HG03045 (cell line): ENCODE results near the gene COMTD1.

ENCODE experiments used
- ATAC-seq: cut with Tn5 transposase; IDR thresholded peaks from one replicate; pipeline ENCODE4 v1.9.1; 2021; ENCODE audit warnings: mild to moderate bottlenecking, moderate library complexity; ENCODE audit not compliant: unreplicated experiment

The COMTD1 gene

DNA sequence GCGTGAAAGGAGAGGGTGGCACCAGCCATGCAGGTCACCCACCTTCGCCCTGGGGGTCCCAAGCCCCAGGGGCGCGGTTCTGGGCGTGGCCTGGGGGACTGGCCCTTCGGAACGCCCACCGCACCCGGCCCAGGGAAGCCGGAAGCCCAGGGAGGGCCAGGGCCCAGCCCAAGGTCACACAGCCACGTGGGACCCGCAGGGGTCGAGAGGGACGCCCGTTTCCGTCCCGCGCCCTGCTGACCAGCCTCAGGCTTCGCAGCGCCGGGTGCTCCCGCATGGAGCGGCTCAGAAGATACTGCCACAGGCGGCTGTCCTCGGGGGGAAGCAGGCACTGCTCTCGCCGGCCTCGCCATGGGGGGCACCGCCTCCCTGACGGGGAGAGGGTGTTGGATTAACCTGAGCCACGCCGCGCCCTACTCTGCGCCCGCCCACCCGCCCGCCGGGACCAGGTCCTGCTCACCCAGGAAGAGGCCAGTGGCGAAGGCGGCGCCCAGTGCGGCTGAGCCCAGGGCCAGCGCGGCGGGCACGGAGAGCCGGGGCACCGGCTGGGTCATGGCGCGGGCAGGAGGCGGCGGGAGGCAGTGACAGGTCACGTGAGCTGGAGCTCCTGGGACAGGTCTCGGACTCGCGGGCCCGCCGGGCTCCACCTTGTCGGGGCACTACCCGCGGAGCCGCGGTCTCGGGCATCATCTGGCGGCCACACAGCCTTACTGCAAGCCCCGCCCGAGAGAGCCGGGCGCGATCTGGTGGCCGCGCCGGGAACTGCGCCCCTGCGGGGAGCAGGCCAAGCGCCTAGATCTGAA lies at the start of gene COMTD1:
Gene COMTD1 (minus strand): TSS at position 583 of the 803 bp plus-strand sequence. CDS start 29 bp downstream, at position 554.
- ATAC-seq = peak; percentile 74

GRCh38 chr10:75283671-75284470 lies 48.1 kb upstream of the COMTD1 start:
- no peak for ATAC-seq

DNA sequence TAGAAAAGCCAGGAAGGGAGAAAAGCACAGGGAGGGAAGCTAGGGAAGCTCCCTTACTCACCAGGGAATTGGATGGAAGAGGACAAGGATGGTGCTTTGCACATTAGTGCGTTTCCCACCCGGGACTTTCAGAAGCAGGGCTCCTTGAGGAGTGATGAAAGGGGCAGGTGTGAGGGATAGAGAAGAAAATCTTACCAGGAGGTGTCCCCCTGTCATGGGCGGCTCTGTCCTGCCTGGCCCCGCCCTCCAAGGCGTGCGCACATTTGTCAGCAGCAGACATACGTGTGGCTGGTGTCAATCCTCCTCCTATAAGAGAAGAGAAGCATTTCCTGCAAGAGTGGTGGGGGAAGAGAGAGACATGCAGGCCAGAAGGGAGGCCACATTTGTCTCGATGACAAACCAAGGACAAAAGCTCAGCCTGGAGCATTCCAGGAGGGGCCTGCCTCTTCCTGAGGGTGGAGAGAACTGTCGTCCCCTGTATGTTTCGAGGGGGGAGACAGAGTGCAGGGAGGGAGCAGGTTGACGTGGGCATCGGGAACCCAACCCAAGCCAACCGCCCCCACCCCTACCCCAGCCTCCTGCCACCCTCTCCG lies 47.4 kb upstream of the COMTD1 start:
- ATAC-seq = no peak

- ATAC-seq = no peak
Observed at GRCh38 chr10:75281974-75282373, 46.2 kb upstream of the COMTD1 start.

- no peak for ATAC-seq
Observed at GRCh38 chr10:75280236-75280635, 44.5 kb upstream of the COMTD1 start.

DNA sequence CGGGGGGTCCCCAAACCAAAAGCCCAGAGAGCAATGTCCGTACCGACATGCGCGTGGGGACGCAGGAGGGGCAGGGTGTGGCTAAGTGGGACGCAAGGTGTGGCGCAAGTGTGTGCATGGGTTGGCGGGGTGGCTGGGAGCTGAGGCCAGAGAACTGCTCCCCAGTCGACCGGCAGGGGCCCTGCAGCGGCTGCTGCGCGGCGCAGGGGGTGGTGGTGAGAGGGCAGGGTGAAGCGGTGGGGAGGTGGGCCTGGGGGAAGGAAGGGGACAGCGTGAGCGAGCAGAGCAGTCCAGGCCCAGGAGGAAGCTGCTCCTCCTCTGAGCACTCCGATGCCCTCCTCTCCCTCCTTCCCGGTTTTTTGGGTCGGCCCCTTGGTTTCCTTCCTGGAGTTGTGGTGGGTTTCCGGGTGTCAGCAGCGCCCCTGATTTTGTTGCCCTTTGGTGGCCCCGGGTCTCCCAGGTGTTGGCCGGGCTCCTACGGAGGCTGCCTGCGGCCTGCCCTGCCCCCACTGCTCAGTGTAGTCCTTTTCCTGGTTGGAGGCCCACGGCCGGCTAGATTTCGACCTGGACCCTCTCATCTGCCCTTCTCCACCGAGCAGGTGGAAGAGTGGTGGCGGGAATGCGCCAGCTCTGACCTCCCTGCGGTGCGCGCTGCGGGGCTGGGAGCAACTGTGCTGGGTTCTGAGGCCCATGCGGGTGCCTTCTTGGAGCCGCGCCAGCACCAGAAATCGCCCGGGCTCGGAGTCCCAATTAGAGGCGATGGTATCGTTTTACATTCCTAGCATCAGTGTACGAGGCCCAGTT lies 40.5 kb upstream of the COMTD1 start:
- ATAC-seq = no peak

- ATAC-seq = no peak
Observed at GRCh38 chr10:75272896-75273295, 37.1 kb upstream of the COMTD1 start.

GRCh38 chr10:75272094-75272493 lies 36.3 kb upstream of the COMTD1 start:
- ATAC-seq = no peak

- no peak for ATAC-seq
Observed at GRCh38 chr10:75269605-75270004, 33.8 kb upstream of the COMTD1 start.

DNA sequence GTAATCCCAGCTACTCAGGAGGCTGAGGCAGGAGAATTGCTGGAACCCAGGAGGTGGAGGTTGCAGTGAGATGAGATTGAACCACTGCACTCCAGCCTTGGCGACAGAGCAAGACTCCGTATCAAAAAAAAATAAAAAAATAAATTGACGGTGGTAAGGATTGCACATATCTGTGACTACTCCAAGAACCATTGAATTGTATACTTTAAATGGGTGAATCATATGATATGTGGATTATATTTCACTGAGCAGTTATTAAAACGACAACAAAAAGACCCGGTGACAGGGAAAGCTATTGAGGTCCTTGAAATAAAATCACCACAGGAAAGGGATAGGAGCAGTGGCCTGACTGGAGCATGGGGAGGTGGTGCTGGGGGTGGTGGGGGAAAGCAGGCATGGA lies 31.2 kb upstream of the COMTD1 start:
- ATAC-seq = no peak

GRCh38 chr10:75265856-75266255 lies 30.1 kb upstream of the COMTD1 start:
- ATAC-seq = no peak

DNA sequence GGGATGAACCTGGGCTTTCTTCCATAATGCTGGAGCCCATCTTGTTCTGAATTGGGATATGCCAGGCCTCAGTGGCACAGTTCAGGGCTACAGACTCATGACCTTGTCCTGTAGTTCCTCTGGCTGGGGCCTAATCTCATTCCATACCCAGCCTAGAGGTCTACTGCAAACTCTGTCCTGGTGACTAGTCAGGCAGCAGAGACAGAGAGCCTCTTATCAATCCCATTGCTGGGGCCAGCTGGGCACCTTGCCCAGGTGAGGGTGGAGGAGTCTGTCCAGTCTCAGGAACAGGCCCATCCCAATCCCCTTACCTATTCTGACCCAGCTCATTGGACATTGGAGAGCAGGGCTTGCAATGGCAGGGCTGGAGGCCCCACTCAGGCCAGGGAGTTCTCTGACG lies 28.0 kb upstream of the COMTD1 start:
- ATAC-seq = no peak

- ATAC-seq = no peak
Observed at GRCh38 chr10:75261813-75262705, 26.3 kb upstream of the COMTD1 start.

- no peak for ATAC-seq
Observed at GRCh38 chr10:75260990-75261389, 25.2 kb upstream of the COMTD1 start.

GRCh38 chr10:75254739-75255138 lies 19.0 kb upstream of the COMTD1 start:
- no peak for ATAC-seq

DNA sequence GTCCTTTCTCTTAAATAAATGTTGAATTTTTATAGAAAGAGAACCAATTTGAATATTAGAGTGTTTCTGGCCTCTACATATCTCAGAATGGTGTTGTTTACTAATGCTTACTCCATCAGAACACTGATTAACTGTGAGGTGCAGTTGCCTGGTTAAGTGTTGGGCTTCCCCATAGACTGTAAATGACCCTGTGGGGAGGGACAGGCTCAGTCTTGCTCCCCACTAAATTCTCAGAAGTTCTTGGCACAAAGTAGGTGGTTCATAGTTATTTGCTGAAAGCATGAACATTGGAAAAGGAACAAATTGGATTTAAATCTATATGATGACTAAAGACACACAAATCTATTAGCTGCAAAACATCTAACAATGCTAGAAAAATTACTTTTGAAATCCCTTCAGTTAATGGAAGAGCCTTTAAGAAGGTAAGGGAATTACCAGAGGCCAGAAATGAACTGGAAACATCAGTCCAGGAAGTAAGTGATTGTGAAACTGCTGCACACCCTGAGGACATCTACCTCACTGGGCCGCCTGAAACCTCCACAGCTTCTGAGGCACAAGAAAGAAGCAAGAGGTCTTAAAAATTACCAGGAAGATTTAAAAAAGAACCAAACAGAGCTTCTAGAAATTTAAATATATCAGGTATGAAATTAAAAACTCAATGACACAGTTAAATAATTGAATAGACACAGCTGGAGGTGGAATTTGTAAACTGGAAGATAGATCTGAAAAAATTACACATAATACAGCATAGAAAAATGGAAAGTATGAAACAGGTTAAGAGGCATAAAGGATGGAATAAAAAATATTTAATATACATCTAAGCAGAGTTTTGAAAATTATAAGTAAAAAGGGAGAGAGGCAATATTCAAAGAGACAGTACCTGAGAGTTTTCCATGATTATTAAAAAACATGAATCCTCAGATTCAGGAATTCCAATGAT lies 17.8 kb upstream of the COMTD1 start:
- no peak for ATAC-seq

DNA sequence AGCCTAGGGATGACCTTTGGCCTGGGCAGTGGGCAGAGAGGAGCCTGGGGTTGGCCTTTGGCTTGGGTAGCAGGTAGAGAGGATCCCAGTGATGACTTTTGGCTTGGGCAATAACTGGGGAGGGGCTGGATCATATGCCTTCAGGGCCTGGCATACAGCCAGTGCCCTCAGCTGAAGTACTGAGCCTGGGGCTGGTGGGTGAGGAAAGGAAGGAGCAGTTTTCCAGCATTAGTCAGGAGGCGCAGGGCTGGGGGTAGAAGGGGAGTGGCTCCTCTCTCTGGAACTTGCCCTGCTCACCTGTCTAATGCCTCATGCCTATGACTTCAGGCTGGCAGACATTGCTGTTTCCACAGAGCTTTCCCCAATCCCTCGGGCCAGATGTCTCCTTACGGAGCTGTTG lies 15.2 kb upstream of the COMTD1 start:
- ATAC-seq = no peak

DNA sequence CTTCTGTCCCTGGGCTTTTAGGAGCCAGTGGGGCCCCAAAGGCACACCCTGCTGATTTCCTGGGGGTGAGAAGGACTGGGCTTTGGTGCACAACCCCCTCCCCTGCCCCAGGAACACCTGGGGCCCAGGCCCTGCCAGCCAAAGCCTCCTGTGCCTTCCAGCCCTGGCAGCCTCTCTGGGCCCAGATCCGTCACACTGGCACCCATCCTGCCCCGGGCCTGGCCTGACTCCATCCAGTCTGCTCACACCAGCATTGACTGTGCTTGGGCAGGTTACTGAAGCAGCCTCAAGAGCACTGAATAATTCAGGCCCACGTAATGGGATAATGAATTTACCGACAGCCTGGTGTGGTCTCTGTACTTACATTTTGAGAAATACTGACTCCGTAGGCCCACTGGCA lies 12.0 kb upstream of the COMTD1 start:
- ATAC-seq = no peak

DNA sequence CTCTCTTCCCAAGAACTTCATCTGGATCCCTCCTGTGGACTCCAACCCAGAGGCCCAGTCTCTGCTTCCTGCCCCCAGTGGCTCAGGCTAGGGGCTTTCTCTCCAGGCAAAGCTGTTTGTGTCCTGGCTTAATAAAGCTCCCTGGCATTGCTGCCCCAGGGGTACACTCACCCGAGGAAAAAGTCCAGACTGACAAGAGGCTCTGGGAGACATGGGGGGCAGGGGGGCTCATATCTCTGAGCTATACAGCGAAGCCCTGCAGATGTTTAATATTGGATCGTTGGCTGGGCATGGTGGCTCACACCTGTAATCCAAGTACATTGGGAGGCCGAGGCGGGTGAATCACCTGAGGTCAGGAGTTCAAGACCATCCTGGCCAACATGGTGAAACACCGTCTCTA lies 10.7 kb upstream of the COMTD1 start:
- no peak for ATAC-seq
